NOMO-1 (cell line): Measurements from ENCODE around the gene RPRD2.
"Not testable (repeated sequence)": the region's sequence is repeated elsewhere in the genome, so short reads cannot be mapped to it uniquely, and the experiment has no call there.

Source experiments
- DNase-seq, 2 experiments: peaks; one replicate each; lab custom pipeline; 2025; ENCODE audit not compliant: unreplicated experiment in 2 of 2; lab: John Stamatoyannopoulos, UW

RPRD2 gene

DNA sequence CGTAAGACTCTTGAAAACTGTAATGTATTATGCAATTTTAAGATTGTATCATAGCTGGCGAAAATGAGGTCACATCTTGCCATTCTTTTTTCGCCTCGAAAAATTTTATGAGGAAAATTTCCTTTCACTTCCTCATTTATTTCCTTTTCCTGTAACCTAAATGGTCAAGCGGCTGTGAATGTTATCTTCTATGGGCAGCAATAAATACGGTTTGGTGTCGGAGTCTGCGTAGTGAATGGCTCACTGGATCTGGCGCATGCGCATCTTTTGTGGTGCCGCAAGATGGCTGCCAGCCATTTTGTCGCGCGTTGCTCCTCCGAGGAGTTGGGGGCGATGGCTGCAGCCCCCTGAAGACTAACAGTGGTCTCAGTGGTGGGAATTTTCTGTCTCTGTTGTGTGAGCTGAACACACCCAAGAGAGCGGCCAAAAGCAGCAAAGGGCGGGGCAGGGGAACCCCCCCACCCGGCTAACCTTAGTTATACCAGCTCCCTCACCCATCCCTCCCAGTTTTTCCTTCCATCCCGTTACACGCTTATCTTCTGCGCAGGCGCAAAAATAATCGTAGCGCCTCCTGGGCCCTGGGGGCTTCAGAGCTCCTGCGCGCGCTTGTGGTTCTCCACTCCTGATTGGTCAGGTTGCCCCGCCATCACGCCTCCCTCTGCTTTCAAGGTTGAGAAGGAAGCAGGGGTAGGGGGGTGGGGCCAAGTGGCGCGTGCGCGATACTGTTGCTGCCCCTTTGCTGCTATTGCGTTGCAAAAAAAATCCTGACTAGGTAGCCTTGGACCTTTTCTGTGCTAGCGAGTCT, at the start of gene RPRD2:
Gene RPRD2, plus strand, starts transcription at position 722 of the 805 bp plus-strand sequence. CDS start 568 bp downstream, outside the sequence.
- peak; percentile 97 for DNase-seq

DNA sequence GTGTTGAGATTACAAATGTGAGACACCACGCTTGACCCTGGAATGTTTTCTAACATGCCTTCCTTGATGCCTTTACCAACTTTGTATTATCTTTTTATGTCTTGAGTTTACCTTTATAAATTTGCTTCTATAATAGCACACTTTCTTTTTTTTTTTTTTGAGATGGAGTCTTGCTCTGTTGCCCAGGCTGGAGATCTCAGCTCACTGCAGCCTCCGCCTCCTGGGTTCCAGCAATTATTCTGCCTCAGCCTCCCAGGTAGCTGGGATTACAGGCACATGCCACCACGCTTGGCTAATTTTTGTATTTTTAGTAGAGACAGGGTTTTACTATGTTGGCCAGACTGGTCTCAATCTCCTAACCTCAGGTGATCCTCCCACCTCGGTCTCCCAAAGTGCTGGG, 49.3 kb upstream of the RPRD2 start:
- not testable (repeated sequence) for DNase-seq

DNA sequence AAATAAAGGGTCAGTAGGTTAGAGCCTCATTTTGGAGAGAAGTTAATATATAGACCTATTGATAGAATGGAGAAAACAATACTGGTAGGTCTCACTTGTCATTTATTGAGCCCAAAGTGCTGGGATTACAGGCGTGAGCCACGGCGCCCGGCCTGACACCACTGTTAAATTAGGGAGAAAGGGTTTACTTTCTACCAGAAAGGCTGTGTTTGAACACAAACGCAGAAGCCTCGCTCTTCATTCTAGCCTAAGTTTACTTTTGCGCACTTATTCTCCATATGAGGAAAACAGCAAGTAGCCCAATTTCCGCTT, 43.3 kb upstream of the RPRD2 start:
- DNase-seq = no peak

DNA sequence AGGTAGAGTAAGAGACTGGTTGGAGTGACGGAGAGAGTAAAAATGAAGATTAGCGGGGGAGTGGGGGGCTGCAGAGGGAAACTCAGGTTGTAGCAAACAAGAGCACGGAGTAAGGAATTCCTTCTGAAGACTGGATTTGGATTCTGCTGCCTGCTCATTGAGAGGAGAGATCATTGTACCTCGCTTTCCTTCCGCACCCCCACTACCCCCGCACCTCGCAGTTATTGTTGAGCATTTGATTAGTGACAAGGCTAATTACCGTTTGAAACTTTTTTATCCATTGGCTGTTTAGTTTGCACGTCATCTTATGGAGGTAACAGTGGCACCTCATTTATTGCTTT, 42.2 kb upstream of the RPRD2 start:
- DNase-seq = peak in 1 of 2 experiments; percentile 34

GRCh38 chr1:150322310-150322709, 41.6 kb upstream of the RPRD2 start:
- DNase-seq = peak; percentile 82 to 95

DNA sequence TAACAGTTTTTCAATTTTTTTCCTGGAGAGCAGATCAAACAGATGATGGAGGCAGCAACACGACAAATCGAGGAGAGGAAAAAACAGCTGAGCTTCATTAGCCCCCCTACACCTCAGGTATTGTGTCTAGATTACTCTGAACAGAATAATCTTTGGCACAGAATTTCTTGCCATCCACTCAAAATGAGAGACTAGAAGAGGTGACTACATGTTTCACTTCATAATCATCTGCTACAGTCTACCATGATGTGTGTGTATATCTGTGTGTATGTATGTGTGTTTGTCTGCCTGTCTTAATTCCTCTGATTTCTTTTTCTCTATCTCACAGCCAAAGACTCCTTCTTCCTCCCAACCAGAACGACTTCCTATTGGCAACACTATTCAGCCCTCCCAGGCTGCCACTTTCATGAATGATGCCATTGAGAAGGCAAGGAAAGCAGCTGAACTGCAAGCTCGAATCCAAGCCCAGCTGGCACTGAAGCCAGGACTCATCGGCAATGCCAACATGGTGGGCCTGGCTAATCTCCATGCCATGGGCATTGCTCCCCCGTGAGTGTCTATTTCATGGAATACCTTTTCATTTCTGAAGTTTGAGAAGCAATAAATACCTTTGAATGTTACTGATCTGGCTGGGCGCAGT, 31.2 kb upstream of the RPRD2 start:
- DNase-seq = no peak

GRCh38 chr1:150346316-150346715, 17.6 kb upstream of the RPRD2 start:
- no peak for DNase-seq

DNA sequence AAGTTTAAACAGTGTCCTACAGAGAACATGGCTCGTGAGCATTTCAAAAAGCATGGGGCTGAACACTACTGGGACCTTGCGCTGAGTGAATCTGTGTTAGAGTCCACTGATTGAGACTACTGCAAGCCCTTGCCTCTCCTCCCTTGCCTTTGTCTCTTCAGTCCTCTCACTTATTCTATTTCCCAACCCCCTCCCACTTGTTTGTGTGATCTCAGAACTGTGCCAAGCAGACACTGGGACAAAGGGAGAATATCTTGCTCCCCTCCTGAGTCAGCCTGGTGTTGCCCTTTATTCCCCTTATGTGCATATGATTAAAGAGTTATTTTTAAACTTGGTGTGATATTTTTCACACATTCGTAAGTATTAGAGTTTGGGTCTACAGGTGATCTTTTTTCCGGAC, 11.1 kb upstream of the RPRD2 start:
- no peak for DNase-seq

GRCh38 chr1:150362721-150363425, 1.1 kb upstream of the RPRD2 start:
- DNase-seq = no peak

DNA sequence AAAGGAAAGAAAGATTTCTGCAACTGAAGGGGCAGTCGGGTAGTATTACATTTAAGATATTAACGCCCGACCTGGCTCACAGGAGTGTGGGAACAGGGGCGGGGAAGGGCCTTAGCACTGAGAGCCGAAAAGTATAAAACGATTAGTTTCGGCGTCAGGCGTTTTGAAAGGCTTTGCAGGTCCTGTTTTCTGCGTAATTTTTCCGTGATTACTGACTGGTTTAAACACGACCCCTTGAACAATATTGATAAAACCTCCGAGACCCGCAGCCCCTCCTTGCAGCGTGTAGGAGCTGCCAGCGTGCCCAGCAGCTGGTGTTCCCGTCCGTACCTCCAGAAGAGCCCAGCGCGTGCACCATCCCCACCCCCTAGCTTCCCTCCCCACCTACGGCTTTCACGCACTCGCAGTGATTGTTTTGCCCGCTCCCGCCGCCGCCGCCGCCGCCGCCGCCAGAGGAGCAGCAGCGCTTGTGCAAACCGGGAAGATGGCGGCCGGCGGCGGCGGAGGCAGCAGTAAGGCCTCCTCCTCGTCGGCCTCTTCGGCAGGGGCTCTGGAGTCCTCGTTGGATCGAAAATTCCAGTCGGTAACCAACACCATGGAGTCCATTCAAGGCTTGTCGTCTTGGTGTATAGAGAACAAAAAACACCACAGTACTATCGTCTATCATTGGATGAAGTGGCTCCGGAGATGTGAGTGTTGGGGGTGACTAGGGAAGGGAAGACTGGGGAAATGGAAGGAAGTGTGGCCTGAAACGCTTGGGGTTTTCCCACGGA, 470 bp downstream of the RPRD2 start:
- peak; percentile 61 to 84 for DNase-seq

DNA sequence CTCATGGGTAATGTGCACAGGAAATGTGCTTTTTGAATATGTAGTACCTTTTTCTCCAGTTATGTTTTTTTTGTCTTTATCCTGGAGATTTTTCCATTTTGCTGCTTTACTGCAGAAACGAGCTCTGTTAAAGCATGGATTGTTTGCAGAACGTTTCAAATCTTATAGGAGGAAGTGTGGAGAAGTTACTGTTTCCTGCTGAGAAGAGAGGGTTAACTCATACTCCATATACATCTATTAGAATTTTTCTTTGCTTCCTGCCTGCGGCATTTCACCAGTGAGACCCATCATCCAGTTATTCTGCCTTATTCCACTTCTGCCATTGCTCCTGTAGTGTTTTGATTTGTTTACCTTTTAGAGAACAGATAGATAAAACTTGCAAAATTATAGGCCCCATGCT, 2.0 kb downstream of the RPRD2 start:
- DNase-seq = peak in 1 of 2 experiments; percentile 38

GRCh38 chr1:150366416-150367296, 2.7 kb downstream of the RPRD2 start:
- no peak for DNase-seq

GRCh38 chr1:150371110-150371509, 7.2 kb downstream of the RPRD2 start:
- no peak for DNase-seq

- no peak for DNase-seq
Observed at GRCh38 chr1:150372580-150372979, 8.6 kb downstream of the RPRD2 start.

GRCh38 chr1:150376110-150376509, 12.2 kb downstream of the RPRD2 start:
- DNase-seq = no peak

GRCh38 chr1:150383631-150384324, 19.8 kb downstream of the RPRD2 start:
- no peak for DNase-seq

GRCh38 chr1:150385537-150386445, 21.8 kb downstream of the RPRD2 start:
- no peak for DNase-seq

DNA sequence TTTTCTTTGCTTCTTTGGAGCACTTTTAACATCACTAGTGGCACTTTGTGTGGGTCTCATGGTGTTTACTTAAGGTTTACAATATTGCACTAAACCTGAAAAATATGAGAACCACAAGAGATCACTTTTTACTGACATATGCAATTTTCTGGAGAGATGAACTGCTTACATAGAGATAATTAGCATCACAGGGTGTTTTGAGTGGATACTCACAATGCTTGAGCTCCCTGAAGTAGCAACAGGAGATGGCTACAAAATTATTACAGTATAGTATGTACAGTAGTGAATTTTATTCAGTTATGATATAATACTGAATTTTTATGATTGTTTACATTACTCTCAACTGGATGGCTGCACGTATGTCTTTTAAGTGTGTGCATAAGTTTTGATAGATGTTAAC, 22.6 kb downstream of the RPRD2 start:
- no peak for DNase-seq

- no peak for DNase-seq
Observed at GRCh38 chr1:150387200-150387599, 23.3 kb downstream of the RPRD2 start.
